Measurements from ENCODE around the gene TBL1X.

The TBL1X gene

GRCh38 chrX:9698576-9698975 lies 233.7 kb downstream of the TBL1X start:
- TF ChIP-seq CTCF (IDR thresholded peaks at IDR 0.05; ENCODE audit: low read depth, low read length) = no peak

GRCh38 chrX:9700555-9700954 lies 235.7 kb downstream of the TBL1X start:
- H3K4me3 ChIP-seq (ENCODE audit: low read depth, low read length) = no peak overlapping the region
- no peak for TF ChIP-seq CTCF (IDR thresholded peaks at IDR 0.05; ENCODE audit: low read depth, low read length)

More at GRCh38 chrX:9698576-9698975, 233.7 kb downstream of the TBL1X start:
- H3K4me3 ChIP-seq (ENCODE audit: low read depth, low read length) = no peak overlapping the region

GRCh38 chrX:9701790-9702189 lies 236.9 kb downstream of the TBL1X start:
- TF ChIP-seq CTCF (IDR thresholded peaks at IDR 0.05; ENCODE audit: low read depth, low read length) = no peak
- no peak overlapping the region for H3K4me3 ChIP-seq (ENCODE audit: low read depth, low read length)

DNA sequence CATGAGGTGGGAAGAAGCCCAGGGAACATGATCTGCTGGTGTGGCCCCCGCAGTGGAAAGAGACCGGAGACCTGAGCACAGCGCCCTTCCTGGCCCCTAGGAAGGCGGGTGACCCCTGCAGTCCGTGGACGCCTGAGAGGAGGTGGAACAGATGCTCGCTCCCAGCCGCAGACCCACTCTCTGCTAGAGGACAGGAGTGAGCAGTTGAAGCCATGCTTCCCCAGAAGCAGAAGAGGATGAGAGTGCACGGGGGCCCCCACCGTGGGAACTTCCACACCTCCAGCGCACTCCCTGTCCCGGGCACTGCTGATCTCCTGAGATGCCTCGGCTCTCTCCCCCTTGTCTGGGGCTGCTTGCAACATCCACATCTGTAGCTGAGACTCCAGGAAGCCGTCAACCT lies 238.5 kb downstream of the TBL1X start:
- H3K4me3 ChIP-seq (ENCODE audit: low read depth, low read length) = no peak overlapping the region
- TF ChIP-seq CTCF (IDR thresholded peaks at IDR 0.05; ENCODE audit: low read depth, low read length) = no peak

DNA sequence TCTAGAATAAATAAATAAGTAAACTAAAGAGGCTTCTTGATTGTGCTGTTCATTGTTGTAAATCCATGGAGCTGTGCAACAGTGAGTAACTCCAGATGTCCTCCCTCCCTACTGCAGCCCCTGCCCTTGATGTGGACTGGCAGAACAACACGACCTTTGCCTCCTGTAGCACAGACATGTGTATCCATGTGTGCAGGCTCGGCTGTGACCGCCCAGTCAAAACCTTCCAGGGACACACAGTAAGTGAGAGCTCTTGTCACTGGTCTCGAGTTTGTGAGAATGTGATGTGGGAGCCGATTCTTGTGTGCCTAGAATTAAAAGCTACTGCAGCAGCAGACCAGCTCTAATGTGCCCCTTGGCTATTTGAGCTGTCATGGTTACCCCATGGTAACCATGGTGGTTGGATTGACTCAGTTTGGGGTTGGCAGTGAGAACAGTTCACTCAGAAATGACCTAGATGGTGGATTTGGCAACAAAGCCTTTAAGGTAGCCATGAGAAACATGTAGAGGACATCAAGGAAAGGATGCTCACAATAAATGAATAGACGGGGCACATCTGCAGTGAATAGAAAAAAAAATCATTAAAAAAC lies 240.1 kb downstream of the TBL1X start:
- H3K4me3 ChIP-seq (ENCODE audit: low read depth, low read length) = no peak overlapping the region
- TF ChIP-seq CTCF (IDR thresholded peaks at IDR 0.05; ENCODE audit: low read depth, low read length) = no peak

DNA sequence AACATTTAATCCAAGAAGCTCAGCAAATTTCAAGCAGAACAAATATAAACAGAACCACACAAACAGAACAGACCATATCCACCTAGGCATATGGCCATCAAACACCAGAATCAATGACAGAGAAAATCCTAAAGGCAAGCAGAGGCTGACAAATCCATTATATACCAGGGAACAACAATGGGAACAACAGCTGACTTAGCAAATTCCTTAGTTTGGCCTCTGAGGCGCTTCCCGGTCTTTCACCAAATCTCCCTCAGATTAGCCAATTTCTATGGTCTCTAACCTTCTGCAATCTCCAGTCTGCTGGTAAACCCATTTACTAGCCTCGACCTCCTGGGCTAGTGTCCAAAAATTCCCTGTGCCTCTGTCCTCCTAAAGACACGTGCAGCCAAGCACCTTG lies 241.6 kb downstream of the TBL1X start:
- no peak for TF ChIP-seq CTCF (IDR thresholded peaks at IDR 0.05; ENCODE audit: low read depth, low read length)
- H3K4me3 ChIP-seq (ENCODE audit: low read depth, low read length) = no peak overlapping the region

GRCh38 chrX:9707306-9708033 lies 242.6 kb downstream of the TBL1X start:
- H3K4me3 ChIP-seq (ENCODE audit: low read depth, low read length) = no peak overlapping the region
- TF ChIP-seq CTCF (IDR thresholded peaks at IDR 0.05; ENCODE audit: low read depth, low read length) = no peak

Measured in WI38 (cell line).